Neural cell (in vitro differentiated cells): Measurements from ENCODE around the gene PRRT3. TPM values are rescaled to one million over a fixed set of nuclear protein-coding genes. Genes with fewer than 3 reads are reported as not detected.

ENCODE experiments used
- H2AFZ ChIP-seq: fragments of 200-600, 300-800 bp; sonication (generic), shearing (Covaris generic); 2 replicates; pipeline ENCODE4 v1.6.0; 2014; ENCODE audit warnings: low read depth, mild to moderate bottlenecking, antibody characterized with exemption, low read length, moderate library complexity
- H3F3A ChIP-seq: fragments of 200-600 bp; shearing (Covaris generic); 2 replicates; pipeline ENCODE4 v1.6.1; 2016; ENCODE audit warnings: mild to moderate bottlenecking, moderate library complexity, mixed read lengths, antibody characterized with exemption, low read length; ENCODE audit not compliant: insufficient read depth, poor library complexity, severe bottlenecking
- H3K27ac ChIP-seq: fragments of 200-600, 300-800 bp; sonication (generic), shearing (Covaris generic); 2 replicates; pipeline ENCODE4 v1.5.1; 2014; ENCODE audit warnings: mild to moderate bottlenecking, low read length, moderate library complexity
- H3K27me3 ChIP-seq: fragments of 300-800, 200-600 bp; sonication (generic), shearing (Covaris generic); 2 replicates; pipeline ENCODE4 v1.6.0; 2014; ENCODE audit warnings: mild to moderate bottlenecking, low read depth, low read length, moderate library complexity; ENCODE audit not compliant: insufficient read depth
- H3K36me3 ChIP-seq: fragments of 300-800, 200-600 bp; sonication (generic), shearing (Covaris generic); 2 replicates; pipeline ENCODE4 v1.5.1; 2014; ENCODE audit warnings: mild to moderate bottlenecking, antibody characterized with exemption, low read length, moderate library complexity; ENCODE audit not compliant: insufficient read depth
- H3K4me2 ChIP-seq: fragments of 300-800, 200-600 bp; sonication (generic), shearing (Covaris generic); 2 replicates; pipeline ENCODE4 v1.6.0; 2014; ENCODE audit warnings: mild to moderate bottlenecking, low read length
- H3K4me3 ChIP-seq: fragments of 300-800, 200-600 bp; sonication (generic), shearing (Covaris generic); 2 replicates; pipeline ENCODE4 v1.5.1; 2014; ENCODE audit warnings: mild to moderate bottlenecking, low read length, moderate library complexity
- H3K79me2 ChIP-seq: fragments of 200-600 bp; shearing (Covaris generic); replicated peaks from 2 replicates; pipeline ENCODE4 v1.6.0; 2014; ENCODE audit warnings: mild to moderate bottlenecking, low read length, moderate library complexity; ENCODE audit not compliant: insufficient read depth
- H3K9ac ChIP-seq: fragments of 300-800, 200-600 bp; sonication (generic), shearing (Covaris generic); 2 replicates; pipeline ENCODE4 v1.6.1; 2016; ENCODE audit warnings: mild to moderate bottlenecking, low read length, mixed read lengths
- H3K9me2 ChIP-seq: fragments of 200-600 bp; shearing (Covaris generic); 2 replicates; pipeline ENCODE4 v1.6.1; 2016; ENCODE audit warnings: mild to moderate bottlenecking, low read length, mixed read lengths; ENCODE audit not compliant: insufficient read depth
- H3K9me3 ChIP-seq: fragments of 200-600, 300-800 bp; sonication (generic), shearing (Covaris generic); 2 replicates; pipeline ENCODE4 v1.6.1; 2016; ENCODE audit warnings: mild to moderate bottlenecking, mixed run types, low read length, moderate library complexity, mixed read lengths
- H4K20me1 ChIP-seq: fragments of 200-600 bp; shearing (Covaris generic); 2 replicates; pipeline ENCODE4 v1.6.1; 2016; ENCODE audit warnings: mild to moderate bottlenecking, mixed run types; ENCODE audit not compliant: insufficient read depth
- CTCF ChIP-seq: fragments of 450-650 bp; IDR thresholded peaks from 2 replicates; pipeline ENCODE4 v1.5.1; 2014; ENCODE audit warnings: antibody characterized with exemption, mild to moderate bottlenecking, moderate library complexity; ENCODE audit not compliant: poor library complexity, severe bottlenecking
- EP300 ChIP-seq: fragments of 450-650 bp; conservative IDR thresholded peaks from 2 replicates; pipeline ENCODE4 v1.6.1; 2014; ENCODE audit warnings: antibody characterized with exemption, mild to moderate bottlenecking, moderate library complexity; ENCODE audit not compliant: poor library complexity, severe bottlenecking
- EZH2 ChIP-seq: fragments of 200-600, 300-800 bp; shearing (Covaris generic), sonication (generic); IDR thresholded peaks from 2 replicates; pipeline ENCODE4 v1.6.1; 2014; ENCODE audit warnings: antibody characterized with exemption, low read length, borderline replicate concordance, mild to moderate bottlenecking; ENCODE audit not compliant: insufficient read depth, poor library complexity, severe bottlenecking
- MXI1 ChIP-seq: fragments of 450-650 bp; conservative IDR thresholded peaks from 2 replicates; pipeline ENCODE4 v1.6.1; 2014; ENCODE audit warnings: antibody characterized with exemption, mild to moderate bottlenecking; ENCODE audit not compliant: poor library complexity, severe bottlenecking
- POLR2AphosphoS5 ChIP-seq: IDR thresholded peaks from 2 replicates; pipeline ENCODE4 v1.6.1; 2012
- RAD21 ChIP-seq: fragments of 450-650 bp; conservative IDR thresholded peaks from 2 replicates; pipeline ENCODE4 v1.6.1; 2014; ENCODE audit warnings: antibody characterized with exemption, mild to moderate bottlenecking, moderate library complexity
- REST ChIP-seq: IDR thresholded peaks from 2 replicates; pipeline ENCODE4 v1.6.1; 2012; ENCODE audit warnings: borderline replicate concordance
- SMC3 ChIP-seq: fragments of 450-650 bp; conservative IDR thresholded peaks from 2 replicates; pipeline ENCODE4 v1.6.1; 2014; ENCODE audit warnings: antibody characterized with exemption, mild to moderate bottlenecking, moderate library complexity; ENCODE audit not compliant: poor library complexity
- TAF1 ChIP-seq: IDR thresholded peaks from 2 replicates; pipeline ENCODE4 v1.6.1; 2012; ENCODE audit warnings: low read depth
- polyA plus RNA-seq: library from polyadenylated mRNA; depleted of rRNA; stranded (reverse); fragments of >200 nt; gene quantifications from 2 replicates; pipeline ENCODE4 v1.2.3, GENCODE V29; 2014

PRRT3 gene
- polyA plus RNA-seq, 1 donor from 2014 or later: 2.9 TPM

- H3K27me3 ChIP-seq: peaks cover 16% of the 10 kb centered on the region
- no peak overlapping the region for H3K9ac ChIP-seq
- no peak overlapping the region for H3K27ac ChIP-seq
- H3K36me3 ChIP-seq: no peaks in the 10 kb centered on the region
- no peaks in the 10 kb centered on the region for H3K9me2 ChIP-seq
- no peak overlapping the region for H3K4me3 ChIP-seq
- no peaks in the 10 kb centered on the region for H3F3A ChIP-seq
- H3K9me3 ChIP-seq: no peaks in the 10 kb centered on the region
- H2AFZ ChIP-seq: no peak overlapping the region
- H3K4me2 ChIP-seq: no peak overlapping the region
- TF ChIP-seq POLR2AphosphoS5 (no peak), TAF1 (no peak), REST (no peak), RAD21 (no peak), SMC3 (no peak), CTCF (no peak), EP300 (no peak), MXI1 (no peak), EZH2 (no peak)
- H3K79me2 ChIP-seq: no peaks in the 10 kb centered on the region
- no peaks in the 10 kb centered on the region for H4K20me1 ChIP-seq
These were observed 33.8 kb downstream of the PRRT3 start for GRCh38 chr3:9918261-9919038.

- no peak overlapping the region for H3K4me2 ChIP-seq
- H3K9ac ChIP-seq: no peak overlapping the region
- no peak overlapping the region for H2AFZ ChIP-seq
- H3K9me3 ChIP-seq: no peaks in the 10 kb centered on the region
- H3K9me2 ChIP-seq: no peaks in the 10 kb centered on the region
- no peak for TF ChIP-seq SMC3
- TF ChIP-seq RAD21: no peak
- TF ChIP-seq CTCF: no peak
- TF ChIP-seq POLR2AphosphoS5: no peak
- TF ChIP-seq MXI1: no peak
- no peak for TF ChIP-seq EP300
- TF ChIP-seq EZH2: no peak
- no peak for TF ChIP-seq TAF1
- no peak for TF ChIP-seq REST
- no peak overlapping the region for H3K4me3 ChIP-seq
- no peak overlapping the region for H3K27ac ChIP-seq
- H3F3A ChIP-seq: no peaks in the 10 kb centered on the region
- H3K79me2 ChIP-seq: no peaks in the 10 kb centered on the region
- no peaks in the 10 kb centered on the region for H4K20me1 ChIP-seq
- no peaks in the 10 kb centered on the region for H3K36me3 ChIP-seq
- peaks cover 16% of the 10 kb centered on the region for H3K27me3 ChIP-seq
These were observed 34.4 kb downstream of the PRRT3 start for GRCh38 chr3:9917820-9918219.
